HCT116 (cell line): ENCODE measurements around the gene SHC1.

ENCODE experiments used
- CEBPB ChIP-seq: IDR thresholded peaks from 2 replicates; pipeline ENCODE4 v1.6.1; 2012; ENCODE audit warnings: low read depth
- ZBTB33 ChIP-seq: IDR thresholded peaks from 2 replicates; pipeline ENCODE4 v1.6.1; 2011; ENCODE audit warnings: mild to moderate bottlenecking, low read length, moderate library complexity; ENCODE audit not compliant: insufficient replicate concordance; ENCODE audit errors: extremely low read depth

- no peak for TF ChIP-seq CEBPB
- TF ChIP-seq ZBTB33 = no peak
Observed at GRCh38 chr1:154940651-154941194, 29.8 kb downstream of the SHC1 start.
